Measurements from ENCODE around the gene CCNQ.

GRCh38 chrX:153562546-153562945, 36.4 kb downstream of the CCNQ start:
- TF ChIP-seq CTCF (IDR thresholded peaks at IDR 0.05; ENCODE audit: borderline replicate concordance, extremely low read depth, low read length, poor library complexity, severe bottlenecking): no peak
- TF ChIP-seq EZH2 (IDR thresholded peaks at IDR 0.05; ENCODE audit: borderline replicate concordance, low read depth, low read length, severe bottlenecking): no peak
